HG03575 (cell line): ENCODE data around the gene ZC3H13.

Source experiments
- ATAC-seq: cut with Tn5 transposase; IDR thresholded peaks from one replicate; pipeline ENCODE4 v1.9.1; 2021; ENCODE audit not compliant: unreplicated experiment, insufficient number of reproducible peaks, low FRiP score; ENCODE audit errors: extremely low read depth

The ZC3H13 gene

GRCh38 chr13:46075811-46076210 lies 23.3 kb upstream of the ZC3H13 start:
- no peak for ATAC-seq

GRCh38 chr13:46071590-46072249 lies 19.2 kb upstream of the ZC3H13 start:
- peak; percentile 52 for ATAC-seq

GRCh38 chr13:46063292-46063691 lies 10.7 kb upstream of the ZC3H13 start:
- no peak for ATAC-seq

GRCh38 chr13:46062185-46062584 lies 9.6 kb upstream of the ZC3H13 start:
- ATAC-seq = no peak

- ATAC-seq = no peak
Measured at GRCh38 chr13:46059405-46059804, 6.9 kb upstream of the ZC3H13 start.

GRCh38 chr13:46058268-46058667 lies 5.7 kb upstream of the ZC3H13 start:
- ATAC-seq = no peak

GRCh38 chr13:46057256-46058015 lies 4.9 kb upstream of the ZC3H13 start:
- no peak for ATAC-seq

GRCh38 chr13:46053162-46054012 lies 841 bp upstream of the ZC3H13 start:
- ATAC-seq = no peak

GRCh38 chr13:46051968-46052318 lies 603 bp downstream of the ZC3H13 start:
- ATAC-seq = no peak

GRCh38 chr13:46050771-46051170 lies 1.8 kb downstream of the ZC3H13 start:
- no peak for ATAC-seq

- no peak for ATAC-seq
Measured at GRCh38 chr13:46045424-46045823, 7.1 kb downstream of the ZC3H13 start.

GRCh38 chr13:46043647-46044046 lies 8.9 kb downstream of the ZC3H13 start:
- no peak for ATAC-seq

- no peak for ATAC-seq
Measured at GRCh38 chr13:46041419-46041839, 11.1 kb downstream of the ZC3H13 start.

GRCh38 chr13:46040763-46041162 lies 11.8 kb downstream of the ZC3H13 start:
- no peak for ATAC-seq

GRCh38 chr13:46039411-46040182 lies 12.9 kb downstream of the ZC3H13 start:
- no peak for ATAC-seq

- ATAC-seq = no peak
Measured at GRCh38 chr13:46038296-46038695, 14.2 kb downstream of the ZC3H13 start.

GRCh38 chr13:46035066-46035465 lies 17.5 kb downstream of the ZC3H13 start:
- ATAC-seq = no peak

GRCh38 chr13:46032341-46032740 lies 20.2 kb downstream of the ZC3H13 start:
- no peak for ATAC-seq

GRCh38 chr13:46031581-46032263 lies 20.8 kb downstream of the ZC3H13 start:
- no peak for ATAC-seq
